ENCODE data around the gene XCL2. TPM values are rescaled to one million over a fixed set of nuclear protein-coding genes. Genes with fewer than 3 reads are reported as not detected.

XCL2 gene
- total RNA-seq, 1 experiment from 2014 or later = not detected

GRCh38 chr1:168505006-168505405 is 38.8 kb downstream of the XCL2 start:
- Histone ChIP-seq H3K4me1 (peaks cover 33% of the 10 kb centered on the region), H3K27me3 (replicated peaks; ENCODE audit: control insufficient read depth, insufficient read depth, low read length) (no peaks in the 10 kb centered on the region), H3K36me3 (ENCODE audit: control insufficient read depth, insufficient read depth, low read length) (peaks cover 3% of the 10 kb centered on the region), H3K9me3 (no peaks in the 10 kb centered on the region), H3K4me3 (ENCODE audit: low read depth, low read length) (no peak overlapping the region)
- ChIA-PET CTCF (no interaction called here), POLR2A (no interaction called here)
- no peaks in the 10 kb centered on the region for H3K27me3 Mint-ChIP-seq (ENCODE audit: insufficient read depth, unreplicated experiment)
- H3K4me1 Mint-ChIP-seq (ENCODE audit: low read depth, unreplicated experiment) = peaks cover 17% of the 10 kb centered on the region
- no peaks in the 10 kb centered on the region for H3K9me3 Mint-ChIP-seq (ENCODE audit: unreplicated experiment)
- peaks cover 20% of the 10 kb centered on the region for H3K36me3 Mint-ChIP-seq (ENCODE audit: insufficient read depth, unreplicated experiment)
- no peak overlapping the region for H3K27ac Mint-ChIP-seq (ENCODE audit: unreplicated experiment)
- intact Hi-C loops (cut with micrococcal nuclease; ENCODE audit: unreplicated experiment) = no loop called here
- H3K4me3 Mint-ChIP-seq (ENCODE audit: unreplicated experiment) = no peak overlapping the region
- no peak for TF ChIP-seq CTCF (IDR thresholded peaks at IDR 0.05; ENCODE audit: insufficient read depth in 1 of 2, low read depth in 1 of 2, low read length in 1 of 2, severe bottlenecking in 1 of 2, unreplicated experiment in 1 of 2)
- BruUV-seq (replicated peaks) = no TSS peak
- no peak for DNase-seq

- peaks cover 3% of the 10 kb centered on the region for H3K36me3 ChIP-seq (ENCODE audit: control insufficient read depth, insufficient read depth, low read length)
Observed at GRCh38 chr1:168504064-168504837, 39.5 kb downstream of the XCL2 start.

GRCh38 chr1:168499688-168500049 is 44.1 kb downstream of the XCL2 start:
- no peak for TF ChIP-seq CTCF (IDR thresholded peaks at IDR 0.05; ENCODE audit: insufficient read depth in 1 of 2, low read depth in 1 of 2, low read length in 1 of 2, severe bottlenecking in 1 of 2, unreplicated experiment in 1 of 2)
- Mint-ChIP-seq H3K36me3 (ENCODE audit: insufficient read depth, unreplicated experiment) (peaks cover 19% of the 10 kb centered on the region), H3K27me3 (ENCODE audit: insufficient read depth, unreplicated experiment) (no peaks in the 10 kb centered on the region), H3K4me3 (ENCODE audit: unreplicated experiment) (no peak overlapping the region), H3K27ac (ENCODE audit: unreplicated experiment) (no peak overlapping the region), H3K4me1 (ENCODE audit: low read depth, unreplicated experiment) (peaks cover 32% of the 10 kb centered on the region), H3K9me3 (ENCODE audit: unreplicated experiment) (no peaks in the 10 kb centered on the region)
- CTCF ChIA-PET = no interaction called here
- Histone ChIP-seq H3K9me3 (no peaks in the 10 kb centered on the region; the same call in 1 of the 2 replicates), H3K36me3 (ENCODE audit: control insufficient read depth, insufficient read depth, low read length) (peaks cover 3% of the 10 kb centered on the region; the same call in 1 of the 2 replicates), H3K27me3 (replicated peaks; ENCODE audit: control insufficient read depth, insufficient read depth, low read length) (no peaks in the 10 kb centered on the region), H3K4me3 (ENCODE audit: low read depth, low read length) (no peak overlapping the region), H3K4me1 (peaks cover 55% of the 10 kb centered on the region)
- DNase-seq = no peak
- intact Hi-C loops (cut with micrococcal nuclease; ENCODE audit: unreplicated experiment) = loop anchor here (5.0 kb wide), 2 partner anchors 57 to 58 kb away; no protein-coding TSS in a partner anchor
- BruUV-seq (replicated peaks) = no TSS peak
- POLR2A ChIA-PET = no interaction called here

More at GRCh38 chr1:168504064-168504837, 39.5 kb downstream of the XCL2 start:
- H3K4me3 ChIP-seq (ENCODE audit: low read depth, low read length) = no peak overlapping the region
- CTCF ChIA-PET = no interaction called here
- Mint-ChIP-seq H3K9me3 (ENCODE audit: unreplicated experiment) (no peaks in the 10 kb centered on the region), H3K27me3 (ENCODE audit: insufficient read depth, unreplicated experiment) (no peaks in the 10 kb centered on the region), H3K27ac (ENCODE audit: unreplicated experiment) (no peak overlapping the region), H3K4me1 (ENCODE audit: low read depth, unreplicated experiment) (peaks cover 16% of the 10 kb centered on the region), H3K4me3 (ENCODE audit: unreplicated experiment) (no peak overlapping the region), H3K36me3 (ENCODE audit: insufficient read depth, unreplicated experiment) (peaks cover 19% of the 10 kb centered on the region)
- DNase-seq = no peak
- TF ChIP-seq CTCF (IDR thresholded peaks at IDR 0.05; ENCODE audit: insufficient read depth in 1 of 2, low read depth in 1 of 2, low read length in 1 of 2, severe bottlenecking in 1 of 2, unreplicated experiment in 1 of 2) = no peak
- H3K4me1 ChIP-seq = peaks cover 31% of the 10 kb centered on the region
- H3K27me3 ChIP-seq (replicated peaks; ENCODE audit: control insufficient read depth, insufficient read depth, low read length) = no peaks in the 10 kb centered on the region
- no TSS peak for BruUV-seq (replicated peaks)
- intact Hi-C loops (cut with micrococcal nuclease; ENCODE audit: unreplicated experiment) = no loop called here
- POLR2A ChIA-PET = interaction anchor here (0.6 kb wide), 1 partner anchor 21 kb away, joined by 3 read pairs; no protein-coding TSS in a partner anchor
- H3K9me3 ChIP-seq = no peaks in the 10 kb centered on the region
